GM19467 (cell line): Measurements from ENCODE around the gene DCP1B.

Experiments used
- ATAC-seq: cut with Tn5 transposase; IDR thresholded peaks from one replicate; pipeline ENCODE4 v1.9.1; 2021; ENCODE audit warnings: mild to moderate bottlenecking, moderate library complexity; ENCODE audit not compliant: unreplicated experiment

Gene DCP1B

DNA sequence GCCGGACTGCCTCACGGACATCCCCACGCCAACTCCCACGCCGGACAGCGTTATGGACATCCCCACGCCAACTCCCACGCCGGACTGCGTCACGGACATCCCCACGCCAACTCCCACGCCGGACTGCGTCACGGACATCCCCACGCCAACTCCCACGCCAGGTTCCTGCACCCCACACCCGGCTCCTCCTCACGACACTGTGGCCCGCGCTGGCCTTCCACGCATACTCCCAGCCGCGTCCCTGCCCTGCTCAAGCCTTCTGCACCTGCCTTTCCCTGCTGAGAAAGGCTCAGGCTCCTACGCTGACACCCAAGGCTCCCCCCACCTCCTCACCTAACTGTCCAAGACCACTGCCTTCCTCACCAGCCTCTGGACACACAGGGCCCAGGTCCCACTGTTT, 95.5 kb downstream of the DCP1B start:
- no peak for ATAC-seq

DNA sequence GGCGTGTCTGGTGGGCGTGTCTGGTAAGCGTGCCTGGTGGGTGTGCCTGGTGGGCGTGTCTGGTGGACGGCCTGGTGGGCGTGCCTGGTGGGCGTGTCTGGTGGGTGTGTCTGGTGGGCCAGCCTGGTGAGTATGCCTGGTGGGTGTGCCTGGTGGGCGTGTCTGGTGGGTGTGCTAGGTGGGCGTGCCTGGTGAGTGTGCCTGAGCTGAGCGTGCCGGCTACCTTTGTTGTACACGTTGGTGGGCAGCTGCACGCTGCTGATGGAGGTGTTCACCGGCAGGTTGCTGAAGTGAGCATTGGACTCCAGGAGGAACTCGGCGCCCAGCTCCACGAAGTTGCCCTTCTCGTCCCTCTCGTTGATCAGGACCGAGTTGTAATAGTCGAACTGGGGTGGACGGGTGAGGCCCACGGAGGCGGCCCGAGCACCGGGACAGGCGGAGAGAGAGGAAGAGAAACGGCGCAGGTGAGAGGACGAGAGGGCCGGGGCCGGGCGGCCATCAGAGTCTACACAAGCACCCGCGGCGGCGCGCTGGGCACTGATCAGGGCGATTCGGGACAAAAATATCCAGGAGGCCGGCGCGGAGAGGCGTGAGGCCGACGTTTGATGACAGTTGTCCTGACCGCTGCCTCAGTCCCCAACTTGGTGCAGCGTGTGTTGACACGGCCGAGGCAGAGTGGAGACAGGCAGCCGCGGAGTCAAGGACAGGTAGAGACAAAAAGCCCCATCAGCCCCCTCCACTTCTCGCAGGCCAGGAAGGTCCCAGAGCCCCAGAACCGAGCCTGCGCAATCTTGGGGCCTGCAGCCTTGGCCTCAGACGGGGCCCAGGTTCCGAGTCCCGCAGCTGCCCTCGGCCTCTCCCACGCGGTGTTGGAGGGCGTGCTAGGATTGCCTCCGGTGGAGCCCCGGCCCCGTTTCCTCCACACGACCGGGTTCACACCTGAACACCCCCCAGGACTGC, 96.3 kb downstream of the DCP1B start:
- ATAC-seq: no peak

DNA sequence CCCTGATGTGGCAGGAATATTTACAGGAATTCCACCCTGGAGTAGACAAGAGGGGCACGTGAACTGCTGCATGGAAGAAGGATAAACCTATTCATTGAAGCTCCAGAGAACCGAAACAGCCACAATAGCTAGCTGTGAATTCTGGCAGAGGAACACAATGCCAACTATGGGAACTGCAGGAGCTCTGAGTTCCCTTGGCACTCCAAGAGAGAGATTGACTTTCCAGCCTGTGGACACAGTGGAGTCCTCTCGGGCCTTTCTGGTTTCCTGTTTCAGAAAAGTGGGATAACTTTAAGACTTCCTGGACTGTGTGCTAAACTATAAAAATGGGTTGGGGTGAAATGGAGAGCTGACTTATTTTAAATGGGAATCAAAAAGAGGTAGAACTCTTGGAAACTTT, 97.7 kb downstream of the DCP1B start:
- ATAC-seq: no peak

DNA sequence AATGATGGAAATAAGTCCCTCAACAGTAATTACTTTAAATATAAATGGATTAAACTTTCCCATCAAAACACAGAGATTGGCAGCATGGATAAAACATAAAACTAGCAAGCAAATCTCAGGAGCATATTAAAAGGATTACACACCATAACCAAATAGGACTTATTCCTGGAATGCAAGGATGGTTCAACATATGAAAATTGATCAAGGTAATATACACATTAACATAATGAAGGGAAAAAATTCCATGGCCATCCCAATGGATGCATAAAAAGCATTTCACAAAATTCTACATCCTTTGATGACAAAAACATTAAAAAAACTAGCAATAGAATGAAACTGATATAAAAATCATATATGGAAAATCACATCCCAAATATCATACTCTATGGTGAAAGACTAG, 99.4 kb downstream of the DCP1B start:
- ATAC-seq: no peak

DNA sequence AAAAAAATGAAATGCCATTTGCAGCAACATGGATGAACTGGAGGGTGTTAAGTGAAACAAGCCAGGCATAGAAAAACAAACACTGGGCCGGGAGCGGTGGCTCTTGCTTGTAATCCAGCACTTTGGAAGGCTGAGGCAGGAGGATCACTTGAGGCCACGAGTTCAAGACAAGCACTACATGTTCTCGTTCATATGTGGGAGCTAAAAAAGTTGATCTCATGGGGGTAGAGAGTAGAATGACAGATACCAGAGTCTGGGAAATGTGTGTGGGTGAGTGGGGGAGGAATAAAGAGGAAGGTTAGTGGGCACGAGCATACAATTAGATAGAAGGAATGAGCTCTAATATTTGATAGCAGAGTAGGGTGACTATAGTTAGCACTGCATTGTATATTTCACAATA, 107.3 kb downstream of the DCP1B start:
- no peak for ATAC-seq
